ENCODE data around the gene UNKL.

GRCh38 chr16:1433263-1433560, 18.7 kb upstream of the UNKL start:
- TF ChIP-seq CTCF (IDR thresholded peaks at IDR 0.05): no peak
- TF ChIP-seq POLR2AphosphoS5 (IDR thresholded peaks at IDR 0.05): no peak
